Endothelial cell of umbilical vein (primary cell): ENCODE measurements around the gene CETN1. TPM values are rescaled to one million over a fixed set of nuclear protein-coding genes. Genes with fewer than 3 reads are reported as not detected.

Experiments used
- BruUV-seq: library from RNA; stranded (reverse); fragments of 400-500 nt; replicated peaks from 2 replicates; lab custom pipeline; 2021; lab: Mats Ljungman, UMichigan
- CTCF ChIA-PET: fragments of 300-600, 350-600 bp; sonication (Branson Sonifier 250); formaldehyde crosslinking; loops from one replicate; lab custom pipeline; 2021; ENCODE audit warnings: antibody characterized with exemption, inconsistent platforms; lab: Charles Lee
- POLR2A ChIA-PET: fragments of 300-600, 350-600 bp; sonication (Branson Sonifier 250); formaldehyde crosslinking; loops from one replicate; lab custom pipeline; 2021; ENCODE audit warnings: antibody characterized with exemption, inconsistent platforms; lab: Charles Lee
- DNase-seq: peaks from one replicate; pipeline ENCODE4 v3.0.0-alpha.2; 2011; ENCODE audit warnings: low read depth, low spot score
- FAIRE-seq: peaks from 2 replicates; lab custom pipeline; 2011; peaks lifted over from hg19 to GRCh38; lab: Jason Lieb, UNC
- H2AFZ ChIP-seq: 2 replicates; pipeline ENCODE4 v1.6.0; 2012; ENCODE audit warnings: low read depth, low read length, control low read depth, inconsistent platforms
- H3K27ac ChIP-seq: 2 replicates; pipeline ENCODE4 v1.5.1; 2011; ENCODE audit warnings: low read depth, mild to moderate bottlenecking, control low read depth, low read length, moderate library complexity; ENCODE audit not compliant: insufficient read depth
- H3K27me3 ChIP-seq, 2 experiments: 2 replicates each; pipeline versions ENCODE4 v1.6.0 to v1.6.1; 2011; ENCODE audit warnings: low read length in 2 of 2, mixed read lengths in 1 of 2; ENCODE audit not compliant: control insufficient read depth in 2 of 2, insufficient read depth in 2 of 2
- H3K36me3 ChIP-seq, 2 experiments: 2 replicates in 1 of 2; 3 replicates in 1 of 2; pipeline ENCODE4 v1.5.1; 2011; ENCODE audit warnings: low read length in 2 of 2, mild to moderate bottlenecking in 1 of 2, moderate library complexity in 1 of 2; ENCODE audit not compliant: control insufficient read depth in 2 of 2, insufficient read depth in 2 of 2; ENCODE audit errors: extremely low read depth in 1 of 2
- H3K4me1 ChIP-seq: 3 replicates; pipeline ENCODE4 v1.5.1; 2011; ENCODE audit warnings: mild to moderate bottlenecking, low read length; ENCODE audit not compliant: control insufficient read depth, insufficient read depth; ENCODE audit errors: extremely low read depth
- H3K4me2 ChIP-seq: 2 replicates; pipeline ENCODE4 v1.6.1; 2011; ENCODE audit warnings: low read length, control low read depth, mixed read lengths; ENCODE audit not compliant: insufficient read depth
- H3K4me3 ChIP-seq, 3 experiments: fragments of 200-600 bp in 1 of 3; sonication (generic), shearing (Covaris generic) in 1 of 3; replicated peaks in 1 of 3; 2 replicates each; pipeline ENCODE4 v1.5.1; 2011 to 2016; ENCODE audit warnings: control low read depth in 3 of 3, low read length in 3 of 3, mild to moderate bottlenecking in 2 of 3, inconsistent platforms in 1 of 3, low read depth in 1 of 3, moderate library complexity in 1 of 3; ENCODE audit not compliant: insufficient read depth in 1 of 3
- H3K79me2 ChIP-seq: 2 replicates; pipeline ENCODE4 v1.6.0; 2012; ENCODE audit warnings: low read length, inconsistent platforms; ENCODE audit not compliant: control insufficient read depth, insufficient read depth
- H3K9ac ChIP-seq: replicated peaks from 2 replicates; pipeline ENCODE3; 2011; ENCODE audit warnings: low read length, control low read depth; ENCODE audit not compliant: insufficient read depth; ENCODE audit errors: extremely low read depth
- H3K9me1 ChIP-seq: replicated peaks from 3 replicates; pipeline ENCODE4 v1.6.0; 2011; ENCODE audit warnings: mild to moderate bottlenecking, low read length; ENCODE audit not compliant: control insufficient read depth, insufficient read depth; ENCODE audit errors: extremely low read depth
- H3K9me3 ChIP-seq: replicated peaks from 2 replicates; pipeline ENCODE4 v1.5.1; 2012; ENCODE audit warnings: low read length, inconsistent platforms; ENCODE audit not compliant: control insufficient read depth, insufficient read depth
- H4K20me1 ChIP-seq: replicated peaks from 2 replicates; pipeline ENCODE3; 2011; ENCODE audit warnings: mild to moderate bottlenecking, low read length; ENCODE audit not compliant: control insufficient read depth, insufficient read depth; ENCODE audit errors: extremely low read depth
- CTCF ChIP-seq, 2 donors: IDR thresholded peaks; 1 replicate in 1 of 2; 2 replicates in 1 of 2; pipeline ENCODE4 v1.5.1; 2011; ENCODE audit warnings: low read length in 2 of 2, mild to moderate bottlenecking in 2 of 2, moderate library complexity in 2 of 2, control low read depth in 1 of 2, inconsistent platforms in 1 of 2, low read depth in 1 of 2; ENCODE audit not compliant: insufficient read depth in 1 of 2; ENCODE audit errors: extremely low read depth in 1 of 2
- EZH2 ChIP-seq: IDR thresholded peaks from 2 replicates; pipeline ENCODE4 v1.6.1; 2012; ENCODE audit warnings: borderline replicate concordance, low read depth, mild to moderate bottlenecking, moderate library complexity, low read length, inconsistent platforms; ENCODE audit not compliant: severe bottlenecking
- FOS ChIP-seq: IDR thresholded peaks from 2 replicates; pipeline ENCODE4 v1.6.1; 2011; ENCODE audit warnings: mild to moderate bottlenecking, low read length, moderate library complexity, borderline replicate concordance; ENCODE audit not compliant: insufficient read depth
- GATA2 ChIP-seq: IDR thresholded peaks from 2 replicates; pipeline ENCODE4 v1.7.0; 2011; ENCODE audit warnings: low read depth, mild to moderate bottlenecking, moderate library complexity, mixed read lengths, low read length; ENCODE audit not compliant: insufficient read length, insufficient read depth
- JUN ChIP-seq: IDR thresholded peaks from 2 replicates; pipeline ENCODE4 v1.6.1; 2011; ENCODE audit warnings: borderline replicate concordance, low read depth; ENCODE audit not compliant: insufficient read length, insufficient read depth
- MAX ChIP-seq: IDR thresholded peaks from 2 replicates; pipeline ENCODE4 v1.6.1; 2011; ENCODE audit not compliant: insufficient read depth, insufficient read length
- MYC ChIP-seq: IDR thresholded peaks from one replicate; pipeline ENCODE4 v1.6.1; 2011; ENCODE audit warnings: mild to moderate bottlenecking, low read depth, low read length
- POLR2A ChIP-seq: IDR thresholded peaks from 2 replicates; pipeline ENCODE4 v1.6.1; 2012; ENCODE audit warnings: low read depth, mild to moderate bottlenecking, control low read depth, low read length
- POLR2AphosphoS5 ChIP-seq: IDR thresholded peaks from 2 replicates; pipeline ENCODE4 v1.6.1; 2012; ENCODE audit warnings: low read depth, mild to moderate bottlenecking, control low read depth, low read length, moderate library complexity; ENCODE audit not compliant: insufficient read depth
- dilution Hi-C: fragments of 300-500 bp; cut with MboI; formaldehyde crosslinking; loops from one replicate; pipeline ENCODE4 v1.15.0; 2019; ENCODE audit warnings: low sequenced_read_pairs; ENCODE audit not compliant: extremely low pct_ligation_motif_present
- intact Hi-C: fragments of 100-400 bp; cut with micrococcal nuclease; formaldehyde crosslinking; loops from one replicate; pipeline ENCODE4 v1.10.0; 2022
- polyA plus RNA-seq, 4 experiments: library from polyadenylated mRNA; depleted of rRNA in 3 of 4; stranded (reverse) in 3 of 4; unstranded in 1 of 4; fragments of >200 nt; gene quantifications; 2 replicates each; pipeline versions ENCODE4 v1.2.1 to v1.2.3, GENCODE V29; 2011 to 2012; ENCODE audit warnings: missing spikeins in 1 of 4
- total RNA-seq: library from RNA; stranded (reverse); gene quantifications from 2 replicates; pipeline ENCODE4 v1.2.3, GENCODE V29; 2021

The CETN1 gene
- total and polyA plus RNA-seq, 2 donors (not counting 3 experiments of a cell fraction or from before 2014, with no cell fraction given), result not detected

- Histone ChIP-seq H3K9me1 (no peaks in the 10 kb centered on the region), H3K27me3 (no peaks in the 10 kb centered on the region), H3K79me2 (no peaks in the 10 kb centered on the region), H3K4me2 (no peak overlapping the region), H3K9ac (no peak overlapping the region), H3K36me3 (no peaks in the 10 kb centered on the region), H3K9me3 (no peaks in the 10 kb centered on the region), H4K20me1 (no peaks in the 10 kb centered on the region), H2AFZ (no peak overlapping the region), H3K4me1 (no peaks in the 10 kb centered on the region), H3K27ac (no peak overlapping the region), H3K4me3 (no peak overlapping the region)
- intact Hi-C loops (no loop called here), dilution Hi-C loops (no loop called here)
- DNase-seq (no peak), FAIRE-seq (no peak)
- no TSS peak for BruUV-seq
- TF ChIP-seq JUN (no peak), MYC (no peak), MAX (no peak), POLR2A (no peak), POLR2AphosphoS5 (no peak), EZH2 (no peak), GATA2 (no peak), FOS (no peak), CTCF (IDR thresholded peaks at IDR 0.05; ENCODE audit: extremely low read depth in 1 of 2, insufficient read depth in 1 of 2, low read depth in 1 of 2, low read length in 2 of 2) (no peak)
- POLR2A ChIA-PET, result no interaction called here
- CTCF ChIA-PET, result interaction anchor here (0.7 to 12.1 kb wide), 5 partner anchors 10 to 334 kb away, joined by 3 to 652 read pairs (median 4); no protein-coding TSS in a partner anchor
Measured at GRCh38 chr18:621291-622043, 41.3 kb downstream of the CETN1 start.
